H1 (cell line): Measurements from ENCODE around the gene STRC. TPM values are rescaled to one million over a fixed set of nuclear protein-coding genes. Genes with fewer than 3 reads are reported as not detected.

Experiments used
- CTCF ChIA-PET: fragments of 300-600 bp; sonication (Branson Sonifier 250); formaldehyde crosslinking; loops from one replicate; lab custom pipeline; 2021; ENCODE audit not compliant: partially characterized antibody; lab: Charles Lee
- POLR2A ChIA-PET: fragments of 300-600 bp; sonication (Branson Sonifier 250); formaldehyde crosslinking; loops from one replicate; lab custom pipeline; 2021; ENCODE audit warnings: inconsistent platforms; ENCODE audit not compliant: partially characterized antibody; lab: Charles Lee
- DNase-seq, 2 experiments: peaks; one replicate each; pipeline versions ENCODE4 v3.0.0 to v3.0.0-alpha.2; 2010 to 2022; ENCODE audit warnings: low spot score in 2 of 2, low read depth in 1 of 2, mixed read lengths in 1 of 2
- FAIRE-seq: peaks from 2 replicates; lab custom pipeline; 2011; peaks lifted over from hg19 to GRCh38; lab: Jason Lieb, UNC
- H2AFZ ChIP-seq: 2 replicates; pipeline ENCODE4 v1.8.1; 2012; ENCODE audit warnings: low read length, inconsistent platforms
- H2AK5ac ChIP-seq: 2 replicates; pipeline ENCODE4 v1.6.1; 2013; ENCODE audit warnings: low read depth, low read length
- H2BK120ac ChIP-seq: replicated peaks from 2 replicates; pipeline ENCODE3; 2013; ENCODE audit warnings: low read depth, low read length, inconsistent platforms
- H2BK12ac ChIP-seq: 2 replicates; pipeline ENCODE4 v1.6.1; 2013; ENCODE audit warnings: low read depth, low read length
- H2BK15ac ChIP-seq: 2 replicates; pipeline ENCODE4 v1.6.1; 2013; ENCODE audit warnings: low read length
- H2BK20ac ChIP-seq: 2 replicates; pipeline ENCODE4 v1.6.1; 2013; ENCODE audit warnings: low read length
- H2BK5ac ChIP-seq: 2 replicates; pipeline ENCODE4 v1.6.1; 2013; ENCODE audit warnings: low read depth, low read length
- H3K14ac ChIP-seq: 2 replicates; pipeline ENCODE4 v1.6.1; 2013; ENCODE audit warnings: inconsistent platforms; ENCODE audit not compliant: insufficient read length
- H3K18ac ChIP-seq: 2 replicates; pipeline ENCODE4 v1.6.1; 2013; ENCODE audit warnings: low read length; ENCODE audit errors: extremely low read depth
- H3K23ac ChIP-seq: 2 replicates; pipeline ENCODE4 v1.6.1; 2013; ENCODE audit warnings: inconsistent platforms; ENCODE audit not compliant: insufficient read length
- H3K23me2 ChIP-seq: 2 replicates; pipeline ENCODE4 v1.6.1; 2013; ENCODE audit warnings: low read depth, low read length
- H3K27ac ChIP-seq: 2 replicates; pipeline ENCODE4 v1.6.1; 2011; ENCODE audit warnings: low read depth, low read length, inconsistent platforms
- H3K27me3 ChIP-seq, 4 experiments: replicated peaks in 1 of 4; 1 replicate in 1 of 4; 2 replicates in 3 of 4; pipeline versions ENCODE4 v1.6.1 to v1.8.1; 2011 to 2013; ENCODE audit warnings: low read length in 3 of 4, mild to moderate bottlenecking in 3 of 4, inconsistent platforms in 2 of 4, mixed read lengths in 2 of 4, moderate library complexity in 1 of 4; ENCODE audit not compliant: control insufficient read depth in 3 of 4, insufficient read depth in 3 of 4; ENCODE audit errors: extremely low read depth in 1 of 4
- H3K36me3 ChIP-seq, 4 experiments: 2 replicates each; pipeline versions ENCODE4 v1.6.1 to v1.8.1; 2011 to 2013; ENCODE audit warnings: mild to moderate bottlenecking in 4 of 4, low read length in 3 of 4, moderate library complexity in 2 of 4, control low read depth in 1 of 4, inconsistent platforms in 1 of 4; ENCODE audit not compliant: insufficient read depth in 4 of 4, control insufficient read depth in 2 of 4
- H3K4ac ChIP-seq: replicated peaks from 2 replicates; pipeline ENCODE3; 2013; ENCODE audit warnings: low read length, low read depth, mixed read lengths, inconsistent platforms; ENCODE audit not compliant: insufficient read length
- H3K4me1 ChIP-seq, 4 experiments: replicated peaks in 1 of 4; 1 replicate in 1 of 4; 2 replicates in 3 of 4; pipeline versions ENCODE4 v1.6.1 to v1.8.1; 2011 to 2013; ENCODE audit warnings: low read length in 3 of 4, inconsistent platforms in 2 of 4, mixed read lengths in 1 of 4; ENCODE audit not compliant: insufficient read depth in 4 of 4, control insufficient read depth in 3 of 4
- H3K4me2 ChIP-seq, 2 experiments: 2 replicates each; pipeline versions ENCODE4 v1.6.1 to v1.8.1; 2011 to 2013; ENCODE audit warnings: low read depth in 2 of 2, low read length in 2 of 2, control low read depth in 1 of 2, inconsistent platforms in 1 of 2, mild to moderate bottlenecking in 1 of 2; ENCODE audit not compliant: insufficient read depth in 1 of 2
- H3K4me3 ChIP-seq, 4 experiments: fragments of 200-600, 300-600 bp in 1 of 4; sonication (generic), shearing (Covaris generic), sonication (Bioruptor Twin) in 1 of 4; 2 replicates each; pipeline versions ENCODE4 v1.5.1 to v1.8.1; 2011 to 2016; ENCODE audit warnings: low read length in 4 of 4, low read depth in 3 of 4, control low read depth in 2 of 4, inconsistent platforms in 2 of 4, mild to moderate bottlenecking in 2 of 4, mixed read lengths in 1 of 4, moderate library complexity in 1 of 4; ENCODE audit not compliant: insufficient read depth in 2 of 4; ENCODE audit errors: extremely low read depth in 1 of 4
- H3K56ac ChIP-seq: replicated peaks from 2 replicates; pipeline ENCODE3; 2013; ENCODE audit warnings: low read depth, mild to moderate bottlenecking, mixed read lengths, low read length, inconsistent platforms; ENCODE audit not compliant: insufficient read length
- H3K79me1 ChIP-seq: 2 replicates; pipeline ENCODE4 v1.6.1; 2013; ENCODE audit warnings: low read depth, low read length, control low read depth
- H3K79me2 ChIP-seq, 2 experiments: 2 replicates each; pipeline versions ENCODE4 v1.6.1 to v1.8.1; 2012 to 2013; ENCODE audit warnings: low read length in 2 of 2, mild to moderate bottlenecking in 2 of 2, inconsistent platforms in 1 of 2; ENCODE audit not compliant: insufficient read depth in 2 of 2, control insufficient read depth in 1 of 2
- H3K9ac ChIP-seq, 4 experiments: replicated peaks in 1 of 4; 1 replicate in 1 of 4; 2 replicates in 3 of 4; pipeline versions ENCODE4 v1.6.1 to v1.8.1; 2011 to 2013; ENCODE audit warnings: low read depth in 3 of 4, low read length in 3 of 4, control low read depth in 2 of 4, mild to moderate bottlenecking in 2 of 4, moderate library complexity in 2 of 4, inconsistent platforms in 1 of 4; ENCODE audit errors: extremely low read depth in 1 of 4
- H3K9me3 ChIP-seq, 2 experiments: 2 replicates each; pipeline versions ENCODE4 v1.6.1 to v1.8.1; 2012 to 2013; ENCODE audit warnings: mild to moderate bottlenecking in 2 of 2, moderate library complexity in 2 of 2, control low read depth in 1 of 2, inconsistent platforms in 1 of 2, low read depth in 1 of 2, low read length in 1 of 2, mixed read lengths in 1 of 2; ENCODE audit not compliant: insufficient read depth in 2 of 2
- H4K20me1 ChIP-seq, 2 experiments: replicated peaks in 1 of 2; 2 replicates each; pipeline versions ENCODE3 to v1.8.1; 2011 to 2013; ENCODE audit warnings: inconsistent platforms in 2 of 2, low read length in 2 of 2, mild to moderate bottlenecking in 1 of 2; ENCODE audit not compliant: insufficient read depth in 2 of 2, control insufficient read depth in 1 of 2
- H4K5ac ChIP-seq: 2 replicates; pipeline ENCODE4 v1.6.1; 2013; ENCODE audit warnings: low read length, low read depth, mixed read lengths, inconsistent platforms; ENCODE audit not compliant: insufficient read length
- H4K8ac ChIP-seq: 2 replicates; pipeline ENCODE4 v1.8.0; 2013; ENCODE audit warnings: mild to moderate bottlenecking, moderate library complexity, low read length, inconsistent platforms; ENCODE audit not compliant: insufficient read depth; ENCODE audit errors: extremely low read depth
- H4K91ac ChIP-seq: replicated peaks from 2 replicates; pipeline ENCODE3; 2013; ENCODE audit warnings: low read length, mixed read lengths, inconsistent platforms; ENCODE audit not compliant: insufficient read length
- CHD1 ChIP-seq: IDR thresholded peaks from 2 replicates; pipeline ENCODE4 v1.6.1; 2012; ENCODE audit warnings: low read depth, low read length, improper control_type of control experiment
- CREB1 ChIP-seq: IDR thresholded peaks from 2 replicates; pipeline ENCODE4 v1.6.1; 2012; ENCODE audit warnings: inconsistent platforms
- FOSL1 ChIP-seq: IDR thresholded peaks from 2 replicates; pipeline ENCODE4 v1.6.1; 2011; ENCODE audit warnings: mild to moderate bottlenecking, low read depth, low read length, moderate library complexity; ENCODE audit not compliant: insufficient read depth
- RXRA ChIP-seq: IDR thresholded peaks from 2 replicates; pipeline ENCODE4 v1.6.1; 2011; ENCODE audit warnings: low read depth, mild to moderate bottlenecking, low read length, moderate library complexity; ENCODE audit not compliant: insufficient read depth
- SP4 ChIP-seq: IDR thresholded peaks from 2 replicates; pipeline ENCODE4 v1.6.1; 2012; ENCODE audit warnings: low read length, inconsistent platforms
- WGBS, 2 experiments: shearing (Covaris generic) in 1 of 2; methylation state at CpG; one replicate each; pipeline versions ENCODE4 v1.1.6 to v1.1.7; 2013 to 2015; ENCODE audit warnings: low lambda C conversion rate in 2 of 2, mixed read lengths in 2 of 2, inconsistent platforms in 1 of 2, low coverage in 1 of 2, missing lambda C conversion rate in 1 of 2; ENCODE audit not compliant: insufficient replicate concordance in 2 of 2, insufficient coverage in 1 of 2, insufficient read length in 1 of 2; ENCODE audit errors: extremely low coverage in 1 of 2, missing lambda C conversion rate in 1 of 2; 5-methylcytosine and 5-hydroxymethylcytosine counted together
- polyA plus RNA-seq, 7 experiments: library from polyadenylated mRNA; depleted of rRNA in 3 of 7; stranded (reverse) in 5 of 7; unstranded in 2 of 7; fragments of >200 nt in 5 of 7; fragments of 200-250 nt in 2 of 7; gene quantifications; 1 replicate in 5 of 7; 2 replicates in 1 of 7; 4 replicates in 1 of 7; pipeline versions ENCODE4 v1.2.1 to v1.2.3, GENCODE V29; 2011 to 2013; ENCODE audit warnings: missing spikeins in 2 of 7, mixed read lengths in 2 of 7
- total RNA-seq: library from RNA; stranded (reverse); fragmentation: NEBNext Ultra II Directional; extraction: Animal tissue kit (Norgen Biotek cat#: 25700); gene quantifications from 2 replicates; pipeline ENCODE4 v1.2.1, GENCODE V29; 2021

Gene STRC
- total and polyA plus RNA-seq, 2 of the 8 experiments (the other 6 are each of a cell fraction or from before 2014, with no cell fraction given) = 0.34 to 0.41 TPM

- no peak overlapping the region for H2BK120ac ChIP-seq
- H3K79me2 ChIP-seq = no peaks in the 10 kb centered on the region
These were observed 6.5 kb upstream of the STRC start for GRCh38 chr15:43625106-43625505.

More at GRCh38 chr15:43625106-43625505, 6.5 kb upstream of the STRC start:
- Histone ChIP-seq H2BK12ac (no peak overlapping the region), H3K4ac (no peak overlapping the region), H3K79me1 (no peaks in the 10 kb centered on the region), H3K4me1 (no peaks in the 10 kb centered on the region), H4K91ac (no peak overlapping the region), H3K56ac (no peak overlapping the region), H3K9ac (no peak overlapping the region), H4K5ac (no peak overlapping the region), H3K14ac (no peak overlapping the region), H4K8ac (no peak overlapping the region), H3K4me3 (no peak overlapping the region), H3K23ac (no peak overlapping the region), H4K20me1 (no peaks in the 10 kb centered on the region), H3K9me3 (no peaks in the 10 kb centered on the region), H3K27me3 (no peaks in the 10 kb centered on the region), H2BK15ac (no peak overlapping the region), H3K23me2 (no peaks in the 10 kb centered on the region), H3K36me3 (no peaks in the 10 kb centered on the region), H2AK5ac (no peak overlapping the region), H3K18ac (no peak overlapping the region), H2AFZ (no peak overlapping the region), H3K27ac (no peak overlapping the region), H2BK5ac (no peak overlapping the region), H2BK20ac (no peak overlapping the region), H3K4me2 (no peak overlapping the region)
- no peak for FAIRE-seq
- ChIA-PET POLR2A (interaction anchor here (0.7 to 0.8 kb wide), 2 partner anchors 98 to 111 kb away, joined by 3 read pairs; no protein-coding TSS in a partner anchor), CTCF (interaction anchor here (0.6 kb wide), 1 partner anchor 400 kb away, joined by 3 read pairs; no protein-coding TSS in a partner anchor)
- TF ChIP-seq FOSL1 (no peak), SP4 (no peak), CREB1 (no peak), RXRA (no peak), CHD1 (no peak)
- DNase-seq = no peak
- 79% methylated on average over 5 of the region's 5 CpGs; no CpG with 5 or more reads in 1 of the 2 experiments for WGBS, 2 experiments
